Smooth muscle cell of the umbilical artery (primary cell): Measurements from ENCODE around the gene OR52E4. TPM values are rescaled to one million over a fixed set of nuclear protein-coding genes. Genes with fewer than 3 reads are reported as not detected.

Experiments
- total RNA-seq: library from RNA; depleted of rRNA; stranded (reverse); fragments of >200 nt; gene quantifications from 2 replicates; pipeline ENCODE4 v1.2.3, GENCODE V29; 2014

Gene OR52E4
- total RNA-seq, result not detected in 2 replicates

GRCh38 chr11:5880329-5880728, at the start of gene OR52E4:
TSS of gene OR52E4 (plus strand) at chr11:5880629. CDS start at chr11:5884293, 3,664 bp downstream.

DNA sequence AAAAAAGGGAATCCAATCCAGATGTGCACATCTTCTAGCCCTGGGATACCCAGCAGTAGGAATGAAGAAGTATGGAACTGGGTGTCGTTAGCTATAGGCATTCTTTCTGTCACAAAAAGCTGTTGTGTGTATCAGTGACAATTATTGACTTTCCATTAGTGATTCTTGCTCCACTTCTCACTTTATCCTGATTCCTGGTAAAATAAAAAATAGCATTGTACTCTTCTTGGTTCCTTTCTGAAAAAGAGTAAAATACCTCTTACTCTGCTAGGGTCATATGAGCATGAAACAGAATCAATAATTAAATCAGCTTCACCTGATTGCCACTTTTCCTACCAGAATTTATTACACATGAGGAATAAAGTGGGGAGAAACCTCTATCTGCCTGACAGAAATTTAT, 38.6 kb upstream of the OR52E4 start, which contains the start of gene OR52E6:
Gene OR52E6 (minus strand): TSS at position 101 of the 400 bp plus-strand sequence. CDS start 0 bp downstream, at position 101.

GRCh38 chr11:5857590-5857989, 22.8 kb upstream of the OR52E4 start, which contains the start of gene OR52E8:
TSS of gene OR52E8 (minus strand) at chr11:5857690. CDS start at chr11:5857690, 0 bp downstream.

GRCh38 chr11:5892908-5893307, 12.5 kb downstream of the OR52E4 start, which contains the start of gene OR52E5:
TSS of gene OR52E5 (plus strand) at chr11:5893208. CDS start at chr11:5900777, 7,569 bp downstream.

Other genes starting within 250 kb of the OR52E4 start
- gene TRIM5, start 195.6 kb upstream of the OR52E4 start, total RNA-seq, result 39.2 and 54.7 TPM in 2 replicates
- 134 and 153 TPM in 2 replicates for gene TRIM22, start 190.8 kb upstream of the OR52E4 start, total RNA-seq
- gene OR56B1, start 144.2 kb upstream of the OR52E4 start, total RNA-seq, result not detected in 2 replicates
- gene OR52N4, start 126.4 kb upstream of the OR52E4 start, total RNA-seq, result not detected in 2 replicates
- not detected in 2 replicates for gene OR52N5, start 97.3 kb upstream of the OR52E4 start, total RNA-seq
- gene OR52N1, start 89.4 kb upstream of the OR52E4 start, total RNA-seq, result 0.09 TPM in 1 of 2 replicates, not detected in the other
- not detected in 2 replicates for gene OR52N2, start 71.7 kb upstream of the OR52E4 start, total RNA-seq
- gene OR52E6, start 38.7 kb upstream of the OR52E4 start, total RNA-seq, result not detected in 2 replicates
- not detected in 2 replicates for gene OR52E8, start 22.9 kb upstream of the OR52E4 start, total RNA-seq
- not detected in 2 replicates for gene OR52E5, start 12.6 kb downstream of the OR52E4 start, total RNA-seq
- not detected in 2 replicates for gene OR56A3, start 61.6 kb downstream of the OR52E4 start, total RNA-seq
- gene OR56A5, start 87.9 kb downstream of the OR52E4 start, total RNA-seq, result not detected in 2 replicates
- not detected in 2 replicates for gene OR52L1, start 106.4 kb downstream of the OR52E4 start, total RNA-seq
- gene OR56A4, start 126.3 kb downstream of the OR52E4 start, total RNA-seq, result not detected in 2 replicates
- gene OR56A1, start 150.1 kb downstream of the OR52E4 start, total RNA-seq, result under 0.01 TPM in 1 of 2 replicates, not detected in the other
- not detected in 2 replicates for gene OR56B4, start 227.1 kb downstream of the OR52E4 start, total RNA-seq